Stomach (tissue), 9 donors: Measurements from ENCODE around the gene ZCCHC9. TPM values are rescaled to one million over a fixed set of nuclear protein-coding genes. Genes with fewer than 3 reads are reported as not detected.
"Not testable (repeated sequence)": the region's sequence is repeated elsewhere in the genome, so short reads cannot be mapped to it uniquely, and the experiment has no call there.

Experiments
- DNase-seq, 2 donors: peaks; one replicate each; pipeline versions ENCODE4 v3.0.0 to v3.0.0-alpha.2; 2013 to 2019
- H3K27ac ChIP-seq, 5 donors: fragments of 200-600 bp in 4 of 5; sonication (generic) in 4 of 5; one replicate each; pipeline ENCODE4 v1.5.1; 2013 to 2019; ENCODE audit warnings: mild to moderate bottlenecking in 1 of 5, moderate library complexity in 1 of 5
- H3K27me3 ChIP-seq, 3 donors: fragments of 200-600 bp; sonication (generic); one replicate each; pipeline ENCODE4 v1.5.1; 2017 to 2019; ENCODE audit warnings: mixed run types in 1 of 3
- H3K36me3 ChIP-seq, 4 donors: fragments of 200-600 bp; sonication (generic); 1 replicate in 3 of 4; 2 replicates in 1 of 4; pipeline ENCODE4 v1.5.1; 2016 to 2019
- H3K4me1 ChIP-seq, 4 donors: fragments of 200-600 bp; sonication (generic); one replicate each; pipeline ENCODE4 v1.5.1; 2016 to 2019
- H3K4me3 ChIP-seq, 4 donors: fragments of 200-600 bp; sonication (generic) in 3 of 4; one replicate each; pipeline ENCODE4 v1.5.1; 2016 to 2019; ENCODE audit warnings: mild to moderate bottlenecking in 1 of 4
- H3K9me3 ChIP-seq, 4 donors: fragments of 200-600 bp; sonication (generic); one replicate each; pipeline ENCODE4 v1.5.1; 2016 to 2019
- CTCF ChIP-seq, 7 experiments: fragments of 450-650 bp in 4 of 7; fragments of 200-600 bp in 3 of 7; sonication (generic) in 3 of 7; IDR thresholded peaks; one replicate each; pipeline ENCODE4 v1.5.1; 2016 to 2019; ENCODE audit warnings: antibody characterized with exemption in 7 of 7, control low read depth in 2 of 7, mild to moderate bottlenecking in 1 of 7
- EP300 ChIP-seq: sonication (generic); formaldehyde crosslinking; IDR thresholded peaks from one replicate; pipeline ENCODE4 v1.6.1; 2017; ENCODE audit warnings: antibody characterized with exemption
- POLR2A ChIP-seq, 4 donors: fragments of 450-650 bp; IDR thresholded peaks; one replicate each; pipeline ENCODE4 v1.6.1; 2016; ENCODE audit warnings: antibody characterized with exemption in 4 of 4, control low read depth in 2 of 4, mild to moderate bottlenecking in 1 of 4, moderate library complexity in 1 of 4
- POLR2AphosphoS5 ChIP-seq, 3 donors: sonication (generic); formaldehyde crosslinking; IDR thresholded peaks; one replicate each; pipeline ENCODE4 v1.6.1; 2016; ENCODE audit warnings: antibody characterized with exemption in 3 of 3
- WGBS, 5 donors: extraction: QIAGEN DNeasy Blood & Tissue Kit in 3 of 5; methylation state at CpG; one replicate each; pipeline versions ENCODE4 v1.1.5 to v1.1.7; 2013 to 2018; 5-methylcytosine and 5-hydroxymethylcytosine counted together
- intact Hi-C: fragments of 100-400 bp; cut with DNase I; formaldehyde crosslinking; loops from one replicate; pipeline ENCODE4 v1.15.1; 2023; ENCODE audit warnings: low total_unique reads
- polyA plus RNA-seq, 3 donors: library from polyadenylated mRNA; stranded (reverse); fragments of 200-250 nt; gene quantifications; one replicate each; pipeline ENCODE4 v1.2.3, GENCODE V29; 2013
- total RNA-seq, 5 donors: library from RNA; depleted of rRNA; stranded (reverse); fragments of >200 nt; gene quantifications; one replicate each; pipeline versions ENCODE4 v1.1.0 to v1.2.3, GENCODE V29; 2014 to 2016
- donor health status: healthy with polysubstance abuse.
- donor health status: Bipolar disorder and iron deficiency.
- donor health status: healthy.

The ZCCHC9 gene
- total and polyA plus RNA-seq, 8 donors, result 20.5 to 55.4 (median 29.8) TPM

- no peak overlapping the region for H3K4me3 ChIP-seq
- TF ChIP-seq POLR2A (IDR thresholded peaks at IDR 0.05) (no peak), CTCF (IDR thresholded peaks at IDR 0.05) (no peak), POLR2AphosphoS5 (IDR thresholded peaks at IDR 0.05) (no peak), EP300 (no peak)
- peaks cover 0 to 9% (median 4%) of the 10 kb centered on the region in 4 donors for H3K9me3 ChIP-seq
- no peak overlapping the region for H3K27ac ChIP-seq
- intact Hi-C loops, result no loop called here
- H3K36me3 ChIP-seq, result peaks cover 0 to 28% (median 2%) of the 10 kb centered on the region in 4 donors
- H3K4me1 ChIP-seq, result peaks cover 0 to 17% (median 0%) of the 10 kb centered on the region in 4 donors
- no peaks in the 10 kb centered on the region for H3K27me3 ChIP-seq
- DNase-seq, result peak in 1 of 2 donors; percentile 37
- WGBS, 5 donors, result 75 to 81% (median 77%) methylated on average over 3 of the region's 3 CpGs
Observed at GRCh38 chr5:81268521-81269196, 32.7 kb upstream of the ZCCHC9 start.

GRCh38 chr5:81269751-81270393 lies 31.5 kb upstream of the ZCCHC9 start:
- WGBS, 5 donors, result 90 to 96% (median 95%) methylated on average over 8 of the region's 8 CpGs
- H3K4me1 ChIP-seq, result peaks cover 0 to 17% (median 0%) of the 10 kb centered on the region in 4 donors
- H3K36me3 ChIP-seq, result peaks cover 0 to 20% (median 2%) of the 10 kb centered on the region in 4 donors
- no peak overlapping the region for H3K27ac ChIP-seq
- H3K4me3 ChIP-seq, result no peak overlapping the region
- H3K9me3 ChIP-seq, result peaks cover 0 to 21% (median 8%) of the 10 kb centered on the region in 4 donors
- DNase-seq, result no peak
- H3K27me3 ChIP-seq, result no peaks in the 10 kb centered on the region
- intact Hi-C loops, result no loop called here
- TF ChIP-seq POLR2A (IDR thresholded peaks at IDR 0.05) (no peak), CTCF (IDR thresholded peaks at IDR 0.05) (no peak), POLR2AphosphoS5 (IDR thresholded peaks at IDR 0.05) (no peak)

- H3K4me3 ChIP-seq, DNase-seq, H3K27ac ChIP-seq, H3K27me3 ChIP-seq, intact Hi-C loops: not testable (repeated sequence)
- 93 to 99% (median 96%) methylated on average over 2 of the region's 2 CpGs for WGBS, 5 donors
- Histone ChIP-seq H3K36me3 (peaks cover 0 to 20% (median 2%) of the 10 kb centered on the region in 4 donors), H3K9me3 (peaks cover 0 to 27% (median 12%) of the 10 kb centered on the region in 4 donors), H3K4me1 (peaks cover 0 to 17% (median 0%) of the 10 kb centered on the region in 4 donors)
Observed at GRCh38 chr5:81270394-81271027, 30.9 kb upstream of the ZCCHC9 start.

- DNase-seq, result no peak
- intact Hi-C loops, result no loop called here
- Histone ChIP-seq H3K4me3 (no peak overlapping the region), H3K36me3 (peaks cover 0 to 4% (median 0%) of the 10 kb centered on the region in 4 donors), H3K9me3 (no peaks in the 10 kb centered on the region), H3K4me1 (peaks cover 0 to 6% (median 0%) of the 10 kb centered on the region in 4 donors), H3K27ac (no peak overlapping the region), H3K27me3 (no peaks in the 10 kb centered on the region)
- TF ChIP-seq CTCF (IDR thresholded peaks at IDR 0.05) (no peak), POLR2AphosphoS5 (IDR thresholded peaks at IDR 0.05) (no peak), EP300 (no peak), POLR2A (IDR thresholded peaks at IDR 0.05) (no peak)
- 87 to 100% (median 91%) methylated on average over 1 of the region's 1 CpG for WGBS, 5 donors
Observed at GRCh38 chr5:81283976-81284375, 17.4 kb upstream of the ZCCHC9 start.
